NCI-H2029 treated with DMSO at 0.1 percent for 48 hours (cell line): ENCODE results near the gene VAT1L.

Experiments used
- DNase-seq: peaks from one replicate; lab custom pipeline; 2025; lab: John Stamatoyannopoulos, UW

Gene VAT1L

GRCh38 chr16:77869997-77870813 is 81.8 kb downstream of the VAT1L start:
- DNase-seq, result no peak

- no peak for DNase-seq
Observed at GRCh38 chr16:77871932-77872331, 83.6 kb downstream of the VAT1L start.

DNA sequence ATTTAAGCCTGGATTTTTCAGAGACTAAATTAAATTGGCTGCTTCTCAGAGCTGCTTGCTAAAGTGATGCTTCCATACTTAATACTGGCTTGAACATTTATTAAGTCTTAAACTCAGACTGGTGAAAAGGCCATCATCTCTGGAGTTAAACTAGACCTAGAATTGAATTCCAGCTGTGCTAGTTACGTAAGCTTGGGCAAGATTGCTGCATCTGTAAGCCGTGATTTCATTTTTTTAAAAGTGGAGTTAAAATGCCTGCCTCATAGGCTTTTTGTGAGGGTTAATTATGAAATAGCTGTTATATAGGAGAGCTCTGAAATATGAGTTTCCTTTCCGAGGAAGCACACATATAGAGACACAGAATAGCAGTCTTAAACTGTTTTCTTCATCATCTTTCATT is 84.7 kb downstream of the VAT1L start:
- no peak for DNase-seq

- DNase-seq, result no peak
Observed at GRCh38 chr16:77874347-77874746, 86.0 kb downstream of the VAT1L start.

GRCh38 chr16:77876776-77877175 is 88.4 kb downstream of the VAT1L start:
- no peak for DNase-seq

DNA sequence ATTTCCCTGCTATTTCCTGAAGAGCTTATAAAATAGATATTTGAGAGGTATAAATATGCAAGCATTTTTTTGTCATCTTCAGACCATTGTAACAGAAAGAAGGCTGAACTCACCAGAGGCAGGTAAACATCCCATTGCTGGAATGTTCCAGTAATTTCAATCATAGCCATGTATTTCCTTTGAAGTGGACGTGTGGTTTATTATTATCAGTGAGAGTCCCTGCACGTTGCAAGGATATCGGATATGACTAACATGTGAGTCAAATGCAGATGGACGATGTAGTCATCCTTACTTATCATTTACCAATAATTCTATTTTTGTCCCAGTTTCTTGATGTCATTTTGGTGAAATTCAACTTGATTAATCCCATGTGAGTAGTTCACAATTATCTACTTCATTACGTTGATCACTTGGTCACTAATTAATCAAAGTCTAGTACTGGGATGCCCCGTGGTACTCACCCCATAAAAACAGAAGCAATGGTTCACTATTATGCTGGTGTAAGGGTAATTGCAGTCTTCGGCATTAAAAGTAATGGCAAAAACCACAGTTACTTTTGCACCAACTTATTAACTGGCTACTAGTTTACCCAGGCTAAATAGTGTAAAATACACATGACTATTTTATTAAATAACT is 89.5 kb downstream of the VAT1L start:
- DNase-seq, result no peak

GRCh38 chr16:77881355-77882030 is 93.1 kb downstream of the VAT1L start:
- no peak for DNase-seq

DNA sequence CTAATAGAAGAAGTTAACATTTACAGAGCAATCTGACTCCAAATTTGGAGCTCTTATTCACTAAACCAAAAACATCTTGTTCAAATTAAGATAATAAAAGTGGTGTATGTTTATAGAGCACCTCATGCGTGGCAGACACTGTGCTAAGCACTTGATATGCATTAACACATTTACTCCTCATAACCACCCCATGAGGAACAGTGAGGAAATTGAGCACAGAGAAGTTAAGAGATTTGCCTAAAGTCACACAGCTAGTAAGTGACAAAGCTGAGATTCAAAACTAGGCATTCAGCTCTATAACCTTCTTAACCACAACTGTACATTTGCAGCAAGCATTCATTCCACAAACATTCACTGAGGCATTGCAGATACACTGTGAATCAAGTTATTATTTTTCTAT is 94.0 kb downstream of the VAT1L start:
- no peak for DNase-seq

- no peak for DNase-seq
Observed at GRCh38 chr16:77885571-77886295, 97.4 kb downstream of the VAT1L start.

GRCh38 chr16:77888871-77889270 is 100.5 kb downstream of the VAT1L start:
- DNase-seq, result no peak

DNA sequence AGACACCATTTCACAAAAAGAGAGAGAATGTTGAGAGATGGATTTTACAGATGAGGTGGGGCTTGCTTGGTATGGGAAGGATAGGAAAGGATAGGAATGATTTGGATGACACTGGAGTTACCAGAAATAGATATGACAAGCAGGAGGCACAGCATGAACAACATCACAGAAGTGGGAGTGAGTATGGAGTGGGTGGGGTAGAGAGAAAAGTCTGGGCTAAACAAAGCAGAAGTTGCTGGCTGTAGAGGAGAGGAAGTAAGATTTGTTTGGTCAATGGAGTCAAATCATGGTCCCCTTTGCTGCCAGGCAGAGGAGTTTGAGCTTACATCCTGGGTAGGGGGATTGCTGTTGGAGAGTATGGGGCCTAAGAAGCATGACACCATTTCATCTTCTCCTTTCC is 101.7 kb downstream of the VAT1L start:
- no peak for DNase-seq

GRCh38 chr16:77894162-77894561 is 105.8 kb downstream of the VAT1L start:
- no peak for DNase-seq

GRCh38 chr16:77895962-77896361 is 107.6 kb downstream of the VAT1L start:
- DNase-seq, result no peak

DNA sequence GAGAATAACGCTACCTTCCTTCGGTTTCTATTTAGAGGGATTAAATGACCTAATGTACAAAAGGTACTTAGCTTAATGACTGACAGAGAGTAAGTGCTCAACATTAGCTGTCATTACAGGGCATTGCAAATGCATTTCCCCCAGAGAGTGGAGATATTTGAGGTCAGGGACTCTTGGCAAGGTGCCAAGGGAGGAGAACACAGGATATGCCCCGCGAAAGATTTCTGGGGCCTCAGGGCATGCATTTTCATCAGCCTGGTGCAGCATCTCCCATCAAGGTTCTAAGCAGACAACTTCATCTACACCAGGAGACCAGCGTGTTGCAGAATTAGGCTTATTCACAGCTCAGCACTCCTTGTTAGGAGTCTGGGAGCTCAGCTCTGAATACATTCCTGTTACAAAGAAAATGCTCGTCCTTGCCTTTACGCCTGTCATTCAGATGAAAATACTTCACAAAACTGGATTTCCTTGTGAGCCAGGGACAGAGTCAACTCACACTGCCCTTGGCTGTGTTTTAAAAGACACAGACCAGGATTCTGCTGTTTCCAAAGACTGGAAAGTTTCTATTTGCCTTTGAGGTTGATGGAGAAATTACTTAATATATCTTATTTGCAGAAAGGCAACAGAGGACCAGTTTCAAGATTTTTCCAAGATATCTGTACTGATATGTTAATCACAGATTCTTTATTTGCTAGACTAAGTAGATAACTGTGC is 108.2 kb downstream of the VAT1L start:
- DNase-seq, result no peak

DNA sequence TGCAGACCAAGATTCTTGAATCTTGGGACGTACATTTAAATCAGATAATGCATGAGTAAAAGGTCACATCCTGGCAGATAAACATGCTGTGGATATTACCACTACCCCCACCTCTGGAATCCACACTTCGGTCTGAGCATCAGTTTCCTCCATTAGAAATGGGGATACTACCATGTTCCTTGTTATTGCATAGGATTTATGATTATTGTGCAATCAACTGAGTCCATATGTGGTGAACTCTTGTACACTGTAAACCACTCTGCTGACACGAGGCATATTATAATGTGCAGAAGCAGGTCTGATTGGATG is 108.7 kb downstream of the VAT1L start:
- no peak for DNase-seq

GRCh38 chr16:77897831-77898605 is 109.7 kb downstream of the VAT1L start:
- DNase-seq, result no peak

- DNase-seq, result peak; percentile 27
Observed at GRCh38 chr16:77898671-77899211, 110.4 kb downstream of the VAT1L start.

GRCh38 chr16:77899416-77899815 is 111.1 kb downstream of the VAT1L start:
- DNase-seq, result no peak

- DNase-seq, result peak; percentile 12
Observed at GRCh38 chr16:77905374-77905920, 117.1 kb downstream of the VAT1L start.

DNA sequence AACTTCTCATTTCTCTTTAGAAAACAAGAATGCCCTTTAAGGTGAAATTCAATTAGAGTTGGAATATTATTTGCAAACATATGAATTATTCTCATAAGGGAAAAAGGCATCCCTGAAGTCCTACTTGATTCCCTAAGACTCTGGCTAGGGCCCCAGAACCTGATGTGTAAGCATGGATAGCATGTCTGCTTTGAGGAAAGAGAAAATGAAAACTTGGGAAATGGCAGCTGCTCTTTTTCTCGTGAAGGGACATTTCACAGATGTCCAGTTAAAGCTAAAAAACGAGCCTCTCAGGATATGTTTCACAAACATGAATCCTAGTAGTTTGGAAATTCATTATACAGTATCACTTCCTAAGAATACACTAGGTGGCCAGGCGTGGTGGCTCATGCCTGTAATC is 121.7 kb downstream of the VAT1L start:
- DNase-seq, result no peak

- DNase-seq, result no peak
Observed at GRCh38 chr16:77912617-77913016, 124.3 kb downstream of the VAT1L start.
